ENCODE measurements around the gene PRR33.

GRCh38 chr11:1847006-1847735 is 44.5 kb downstream of the PRR33 start:
- TF ChIP-seq CTCF (conservative IDR thresholded peaks at IDR 0.05 in 1 of 2, IDR thresholded peaks at IDR 0.05 in 1 of 2; ENCODE audit: low read depth in 1 of 2, low read length in 2 of 2): no peak
- TF ChIP-seq EZH2 (IDR thresholded peaks at IDR 0.05; ENCODE audit: low read length, missing control alignments): no peak

Measured in fibroblast of lung (primary cell).